Activated CD4-positive, alpha-beta T cell treated with anti-CD3 and anti-CD28 coated beads, Interleukin-2, amount 50 U/mL, for 1 hour (primary cell): Measurements from ENCODE around the gene RASSF7.
A peak's percentile ranks its signal among the peaks of the same experiment; 100 is the strongest.

Source experiments
- DNase-seq: peaks from one replicate; pipeline ENCODE4 v3.0.0-alpha.2; 2020

RASSF7 gene

GRCh38 chr11:551596-551995, 9.2 kb upstream of the RASSF7 start:
- DNase-seq = no peak

DNA sequence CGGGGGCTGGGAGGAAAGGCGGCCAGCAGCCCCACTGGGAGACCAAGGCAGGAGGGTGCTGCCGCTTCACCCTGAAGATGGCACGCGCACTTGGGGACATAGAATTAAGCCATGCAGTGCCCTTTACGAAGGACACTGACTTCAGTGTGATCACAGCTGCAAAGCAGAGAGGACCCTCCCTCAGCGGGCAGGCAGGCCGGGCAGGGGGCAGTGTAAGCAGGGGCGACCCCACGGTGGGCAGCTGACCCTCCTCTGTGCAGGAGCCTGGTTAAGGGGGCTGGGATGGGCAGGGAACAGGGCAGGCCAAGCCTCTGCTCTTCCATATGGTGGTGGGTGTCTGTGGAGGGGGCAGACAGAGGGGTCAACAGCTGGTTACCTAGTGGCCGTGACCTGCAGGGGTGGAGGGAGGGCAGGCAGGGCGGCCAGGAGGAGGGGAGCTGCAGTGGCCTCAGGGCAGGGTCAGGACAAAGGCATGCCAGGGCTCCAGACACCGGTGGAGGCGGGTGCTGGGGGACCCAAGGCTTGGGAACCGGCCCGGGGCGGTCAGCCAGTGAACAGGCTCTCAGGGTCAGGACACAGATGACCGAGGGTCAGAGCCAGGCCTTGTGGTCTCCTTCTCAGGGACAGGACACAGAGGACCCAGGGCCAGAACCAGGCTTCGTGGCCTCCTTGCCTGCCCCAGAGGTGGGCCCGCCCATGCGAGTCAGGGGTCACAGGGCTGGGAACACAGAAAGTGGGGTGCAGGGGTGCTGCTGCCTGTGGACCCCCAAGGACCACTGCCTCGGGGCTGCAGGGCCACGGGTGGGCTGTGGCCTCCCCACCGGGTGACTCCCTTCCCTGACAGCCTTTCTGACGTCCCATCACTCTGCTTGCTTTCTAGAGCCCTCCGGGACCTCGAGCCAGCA, 7.4 kb upstream of the RASSF7 start:
- DNase-seq = no peak

GRCh38 chr11:553988-554340, 6.8 kb upstream of the RASSF7 start:
- DNase-seq = no peak

GRCh38 chr11:554428-555226, 6.1 kb upstream of the RASSF7 start:
- peak; percentile 75 for DNase-seq

GRCh38 chr11:555227-555779, 5.5 kb upstream of the RASSF7 start:
- DNase-seq = no peak

DNA sequence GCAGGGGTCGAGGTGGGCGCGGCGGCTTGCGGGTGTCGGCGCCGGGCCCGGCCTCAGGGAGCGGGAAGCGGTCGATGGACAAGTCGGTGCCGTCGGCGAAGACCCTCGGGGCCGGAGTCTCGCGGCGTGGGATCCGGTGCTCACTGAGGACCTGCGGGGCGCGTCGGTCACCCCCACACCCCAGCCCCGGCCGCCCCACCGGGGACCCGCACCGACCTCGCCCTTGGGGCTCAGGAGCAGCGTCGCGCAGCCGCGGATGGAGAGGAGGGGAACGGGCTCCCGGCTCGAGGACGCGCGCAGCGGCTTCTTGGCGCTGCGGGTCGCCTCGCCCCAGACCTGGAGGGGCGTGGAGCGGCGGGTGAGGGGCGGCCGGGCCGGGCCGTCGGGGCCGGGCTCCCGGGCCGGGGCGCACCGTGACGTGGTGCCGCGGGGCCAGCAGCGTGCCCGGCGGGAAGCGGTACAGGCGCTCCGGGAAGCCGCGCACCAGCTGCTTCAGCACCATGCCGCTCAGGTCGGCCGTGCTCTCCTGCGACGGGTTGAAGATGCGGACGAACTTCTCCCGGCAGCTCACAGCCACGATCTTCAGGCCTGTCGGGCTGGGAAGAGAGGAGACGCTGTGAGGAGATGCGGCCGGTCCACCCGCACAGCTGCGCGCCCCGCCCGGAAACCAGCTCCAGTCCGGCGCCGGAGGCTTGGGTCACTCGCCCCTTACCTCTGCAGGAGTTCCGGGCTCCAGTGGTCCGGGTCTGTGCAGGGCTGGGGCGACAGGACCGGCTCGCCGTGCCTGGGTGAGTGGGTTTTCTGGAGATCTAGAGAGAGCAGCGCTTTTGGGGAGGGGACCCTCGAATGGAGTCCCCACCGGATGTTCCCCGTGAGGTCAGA, 4.7 kb upstream of the RASSF7 start:
- DNase-seq = no peak

DNA sequence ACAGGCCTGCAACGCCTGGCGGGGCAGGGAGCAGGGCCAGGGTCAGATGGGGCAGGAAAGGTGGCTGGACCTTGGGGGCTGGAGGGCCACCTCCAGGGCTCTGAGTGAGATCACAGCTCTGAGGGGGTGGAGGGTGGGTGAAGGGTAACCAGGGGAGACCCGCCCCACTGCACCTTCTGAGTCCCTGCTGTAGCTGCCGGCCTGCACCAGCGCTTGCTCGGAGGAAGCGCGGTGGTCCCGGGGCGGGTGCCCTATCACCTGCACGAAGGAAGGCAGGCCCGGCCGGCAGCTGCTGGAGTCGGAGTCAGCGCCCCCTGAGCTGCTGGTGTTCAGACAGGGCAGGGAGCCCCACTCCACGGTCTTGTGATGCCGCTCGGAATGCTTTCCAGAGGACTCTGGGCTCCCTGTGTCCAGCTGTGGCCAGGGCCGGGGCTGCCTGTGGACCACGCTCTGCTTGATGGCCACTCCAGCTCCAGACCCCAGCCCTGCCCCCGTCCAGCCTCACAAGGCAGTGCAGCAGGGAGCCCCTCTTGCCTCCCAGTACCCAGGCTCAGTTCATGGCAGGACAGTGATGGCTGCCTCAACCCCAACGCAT, 4.0 kb upstream of the RASSF7 start:
- DNase-seq = no peak

- no peak for DNase-seq
Measured at GRCh38 chr11:557328-558132, 3.2 kb upstream of the RASSF7 start.

DNA sequence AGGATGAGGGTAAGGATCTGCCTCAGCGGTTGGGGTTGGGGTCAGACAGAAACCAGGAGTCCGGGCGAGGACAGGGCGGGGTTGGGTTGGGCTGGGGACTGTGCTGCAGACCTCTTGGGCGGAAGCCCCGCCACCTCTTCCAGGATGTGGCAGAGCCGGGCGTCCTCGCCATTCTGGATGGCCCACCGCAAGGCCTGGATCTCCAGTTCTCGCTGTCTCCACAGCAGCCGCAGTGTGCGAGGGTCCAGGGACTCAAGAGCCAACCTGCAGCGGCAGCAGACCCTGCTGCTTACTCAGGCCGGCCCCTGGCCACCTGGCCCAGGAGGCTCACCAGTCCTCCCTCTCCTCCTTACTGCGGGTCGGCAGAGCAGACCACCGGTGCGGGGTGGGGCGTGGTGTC, 2.3 kb upstream of the RASSF7 start:
- DNase-seq = no peak

GRCh38 chr11:559020-559620, 1.6 kb upstream of the RASSF7 start:
- no peak for DNase-seq

DNA sequence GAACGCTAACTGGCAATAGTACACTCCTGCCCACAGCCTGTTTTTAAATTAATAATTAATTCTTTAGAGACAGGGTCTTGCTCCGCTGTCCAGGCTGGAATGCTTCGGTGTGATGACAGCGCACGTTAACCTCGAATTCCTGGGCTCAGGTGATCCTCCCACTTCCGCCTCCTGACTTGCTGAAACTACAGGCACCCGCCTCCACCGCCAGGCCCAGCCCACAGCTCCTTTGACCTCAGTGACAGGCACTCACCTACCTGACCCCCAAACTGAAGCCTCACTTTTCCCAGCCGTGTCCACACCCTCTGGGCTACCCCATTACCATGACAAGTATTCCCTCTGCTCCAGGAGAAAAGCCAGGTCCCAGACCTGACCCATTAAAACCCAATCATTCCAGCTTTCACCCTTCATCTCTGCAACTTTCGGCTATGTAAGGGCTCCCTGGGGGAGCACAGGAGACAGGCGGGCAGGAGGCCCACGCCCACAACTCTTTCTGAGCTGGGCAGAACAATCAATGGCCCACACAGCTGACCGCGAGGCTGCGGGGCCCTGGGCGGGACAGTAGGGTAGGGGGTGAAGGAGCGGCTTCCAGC, 962 bp upstream of the RASSF7 start:
- DNase-seq = no peak

- DNase-seq = no peak
Measured at GRCh38 chr11:561148-562003, 606 bp downstream of the RASSF7 start.

DNA sequence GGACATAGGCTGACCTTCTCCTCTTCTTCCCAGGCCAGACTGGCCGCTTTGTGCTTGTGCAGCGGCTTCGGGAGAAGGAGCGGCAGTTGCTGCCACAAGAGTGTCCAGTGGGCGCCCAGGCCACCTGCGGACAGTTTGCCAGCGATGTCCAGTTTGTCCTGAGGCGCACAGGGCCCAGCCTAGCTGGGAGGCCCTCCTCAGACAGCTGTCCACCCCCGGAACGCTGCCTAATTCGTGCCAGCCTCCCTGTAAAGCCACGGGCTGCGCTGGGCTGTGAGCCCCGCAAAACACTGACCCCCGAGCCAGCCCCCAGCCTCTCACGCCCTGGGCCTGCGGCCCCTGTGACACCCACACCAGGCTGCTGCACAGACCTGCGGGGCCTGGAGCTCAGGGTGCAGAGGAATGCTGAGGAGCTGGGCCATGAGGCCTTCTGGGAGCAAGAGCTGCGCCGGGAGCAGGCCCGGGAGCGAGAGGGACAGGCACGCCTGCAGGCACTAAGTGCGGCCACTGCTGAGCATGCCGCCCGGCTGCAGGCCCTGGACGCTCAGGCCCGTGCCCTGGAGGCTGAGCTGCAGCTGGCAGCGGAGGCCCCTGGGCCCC, 1.4 kb downstream of the RASSF7 start:
- DNase-seq = no peak

DNA sequence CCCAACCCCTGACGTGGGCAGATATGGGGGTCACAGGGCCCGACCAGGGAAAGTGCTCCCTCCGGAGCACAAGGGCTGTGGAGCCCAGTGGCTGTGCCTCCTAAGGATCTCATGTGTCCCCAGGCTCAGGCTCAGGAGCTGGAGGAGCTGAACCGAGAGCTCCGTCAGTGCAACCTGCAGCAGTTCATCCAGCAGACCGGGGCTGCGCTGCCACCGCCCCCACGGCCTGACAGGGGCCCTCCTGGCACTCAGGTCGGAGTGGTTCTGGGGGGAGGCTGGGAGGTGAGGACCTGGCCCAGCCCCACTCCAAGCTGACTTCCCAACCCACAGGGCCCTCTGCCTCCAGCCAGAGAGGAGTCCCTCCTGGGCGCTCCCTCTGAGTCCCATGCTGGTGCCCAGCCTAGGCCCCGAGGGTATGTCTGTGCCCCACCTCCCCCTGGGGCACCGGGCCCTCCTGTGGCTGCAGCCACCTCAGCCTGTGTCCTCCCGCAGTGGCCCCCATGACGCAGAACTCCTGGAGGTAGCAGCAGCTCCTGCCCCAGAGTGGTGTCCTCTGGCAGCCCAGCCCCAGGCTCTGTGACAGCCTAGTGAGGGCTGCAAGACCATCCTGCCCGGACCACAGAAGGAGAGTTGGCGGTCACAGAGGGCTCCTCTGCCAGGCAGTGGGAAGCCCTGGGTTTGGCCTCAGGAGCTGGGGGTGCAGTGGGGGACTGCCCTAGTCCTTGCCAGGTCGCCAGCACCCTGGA, 2.5 kb downstream of the RASSF7 start:
- no peak for DNase-seq

GRCh38 chr11:563812-564578, 3.2 kb downstream of the RASSF7 start:
- no peak for DNase-seq

DNA sequence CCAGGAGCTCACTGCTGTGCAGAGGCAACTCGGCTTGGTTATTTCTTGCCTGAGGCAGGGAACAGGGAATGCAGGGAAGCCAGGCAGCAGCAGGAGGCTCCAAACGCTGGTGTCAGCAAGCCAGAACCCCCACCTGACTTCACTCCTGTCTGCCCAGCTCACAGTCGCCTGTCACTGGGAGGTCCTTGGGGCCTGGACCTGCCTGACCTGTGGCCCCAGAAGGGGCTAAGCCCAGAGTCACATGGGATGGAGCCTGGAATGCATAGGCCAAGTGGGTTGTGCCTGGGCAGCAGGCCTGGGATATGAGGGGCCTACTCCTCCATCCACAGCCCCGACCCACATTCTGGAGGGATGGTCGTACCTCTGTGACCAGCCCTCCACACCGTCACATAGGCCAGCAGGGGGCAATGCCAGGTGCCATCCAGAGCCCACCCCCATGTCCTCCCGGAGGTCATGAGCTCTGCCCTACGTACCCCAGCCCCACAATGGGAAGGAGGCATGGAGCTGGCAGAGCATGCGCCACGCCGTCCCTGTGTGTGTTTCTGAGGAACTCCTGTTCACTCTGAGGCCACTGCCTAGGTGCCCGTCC, 5.2 kb downstream of the RASSF7 start:
- no peak for DNase-seq

GRCh38 chr11:567011-567628, 6.3 kb downstream of the RASSF7 start:
- DNase-seq = no peak
